ENCODE data around the gene SORBS2.
"Not testable (repeated sequence)": the region's sequence is repeated elsewhere in the genome, so short reads cannot be mapped to it uniquely, and the experiment has no call there.

GRCh38 chr4:185714524-185714923, 97.5 kb downstream of the SORBS2 start:
- TF ChIP-seq CTCF (IDR thresholded peaks at IDR 0.05); ZFX (IDR thresholded peaks at IDR 0.05; ENCODE audit: borderline replicate concordance): not testable (repeated sequence)
